ENCODE data around the gene DIP2B.

DNA sequence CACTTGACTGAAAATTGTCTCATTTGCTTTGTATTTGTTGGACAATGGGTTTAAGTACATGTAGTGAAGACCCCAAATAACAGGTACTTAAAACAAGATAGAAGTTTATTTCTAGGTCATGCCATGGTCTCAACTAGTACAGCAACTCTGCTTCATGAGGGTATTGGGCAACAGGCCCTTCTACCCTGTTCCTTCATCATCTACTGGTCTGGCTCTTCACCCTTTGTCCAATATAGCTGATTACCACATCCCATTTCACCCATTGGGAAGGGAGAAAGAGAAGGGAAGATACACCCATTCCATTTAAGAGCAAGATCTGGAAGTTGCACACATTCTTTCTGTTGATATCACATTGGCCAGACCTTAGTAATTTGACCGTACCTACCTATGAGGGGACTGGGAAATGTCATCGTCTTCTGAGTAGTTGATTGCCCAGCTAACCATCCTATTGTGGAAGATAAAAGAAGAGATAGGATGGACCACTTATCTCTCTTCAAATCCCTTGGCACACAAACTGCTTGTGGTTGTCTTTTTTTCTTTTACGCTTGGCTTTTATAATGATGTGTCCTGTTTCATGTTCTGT lies 104.6 kb downstream of the DIP2B start:
- TF ChIP-seq MAFK (IDR thresholded peaks at IDR 0.05; ENCODE audit: partially characterized antibody) (no peak), CTCF (IDR thresholded peaks at IDR 0.05) (no peak), RCOR1 (IDR thresholded peaks at IDR 0.05; ENCODE audit: low read depth, low read length) (no peak), EP300 (IDR thresholded peaks at IDR 0.05) (no peak), POLR2A (IDR thresholded peaks at IDR 0.05; ENCODE audit: low read length) (no peak), CEBPB (IDR thresholded peaks at IDR 0.05) (no peak), KDM1A (IDR thresholded peaks at IDR 0.05; ENCODE audit: low read depth) (no peak), SREBF2 (IDR thresholded peaks at IDR 0.05) (no peak)
- TF ChIP-seq, protein P1, sequence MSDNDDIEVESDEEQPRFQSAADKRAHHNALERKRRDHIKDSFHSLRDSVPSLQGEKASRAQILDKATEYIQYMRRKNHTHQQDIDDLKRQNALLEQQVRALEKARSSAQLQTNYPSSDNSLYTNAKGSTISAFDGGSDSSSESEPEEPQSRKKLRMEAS (IDR thresholded peaks at IDR 0.05): no peak

Measured in A549 (cell line).